DMS79 (cell line): ENCODE measurements around the gene COX7A1.
"Not testable (repeated sequence)": the region's sequence is repeated elsewhere in the genome, so short reads cannot be mapped to it uniquely, and the experiment has no call there.

ENCODE experiments used
- DNase-seq: peaks from one replicate; lab custom pipeline; 2025; lab: John Stamatoyannopoulos, UW

COX7A1 gene

GRCh38 chr19:36152352-36153091 is at the start of gene COX7A1:
Gene COX7A1 (minus strand): TSS chr19:36152447. CDS start chr19:36152407, 40 bp downstream.
- DNase-seq = no peak

- DNase-seq = no peak
Measured at GRCh38 chr19:36201684-36202083, 49.4 kb upstream of the COX7A1 start.

GRCh38 chr19:36198119-36198518 is 45.9 kb upstream of the COX7A1 start:
- DNase-seq = no peak

- DNase-seq = no peak
Measured at GRCh38 chr19:36196249-36196648, 44.0 kb upstream of the COX7A1 start.

- not testable (repeated sequence) for DNase-seq
Measured at GRCh38 chr19:36186722-36187121, 34.5 kb upstream of the COX7A1 start.

GRCh38 chr19:36183245-36183628 is 31.0 kb upstream of the COX7A1 start:
- no peak for DNase-seq

GRCh38 chr19:36182612-36183244 is 30.5 kb upstream of the COX7A1 start:
- DNase-seq = no peak

GRCh38 chr19:36179077-36179476 is 26.8 kb upstream of the COX7A1 start:
- not testable (repeated sequence) for DNase-seq

- DNase-seq = not testable (repeated sequence)
Measured at GRCh38 chr19:36173846-36174245, 21.6 kb upstream of the COX7A1 start.

- no peak for DNase-seq
Measured at GRCh38 chr19:36172852-36173251, 20.6 kb upstream of the COX7A1 start.

- DNase-seq = peak; percentile 8
Measured at GRCh38 chr19:36169084-36169760, 17.0 kb upstream of the COX7A1 start.

- DNase-seq = no peak
Measured at GRCh38 chr19:36163813-36164212, 11.6 kb upstream of the COX7A1 start.

- no peak for DNase-seq
Measured at GRCh38 chr19:36160821-36161596, 8.8 kb upstream of the COX7A1 start.

- no peak for DNase-seq
Measured at GRCh38 chr19:36153126-36153525, 879 bp upstream of the COX7A1 start.

- no peak for DNase-seq
Measured at GRCh38 chr19:36152019-36152351, 262 bp downstream of the COX7A1 start.

- no peak for DNase-seq
Measured at GRCh38 chr19:36151144-36152018, 866 bp downstream of the COX7A1 start.

GRCh38 chr19:36150586-36150985 is 1.7 kb downstream of the COX7A1 start:
- DNase-seq = no peak

- DNase-seq = no peak
Measured at GRCh38 chr19:36149673-36150406, 2.4 kb downstream of the COX7A1 start.

GRCh38 chr19:36144624-36145023 is 7.6 kb downstream of the COX7A1 start:
- no peak for DNase-seq

- no peak for DNase-seq
Measured at GRCh38 chr19:36142496-36142895, 9.8 kb downstream of the COX7A1 start.

- no peak for DNase-seq
Measured at GRCh38 chr19:36142046-36142445, 10.2 kb downstream of the COX7A1 start.
